SK-N-SH treated with all-trans-retinoic acid at 6 μM for 48 hours (cell line): ENCODE data around the gene SLC38A4.

ENCODE experiments used
- ATAC-seq: fragments of 200-7000 bp; cut with Tn5 transposase; 3 replicates; pipeline ENCODE4 v1.9.1; 2020; ENCODE audit warnings: mild to moderate bottlenecking, moderate library complexity
- ARNTL ChIP-seq: fragments of 450-650 bp; formaldehyde crosslinking; IDR thresholded peaks from 2 replicates; pipeline ENCODE4 v1.5.0; 2020; ENCODE audit warnings: low read depth, mild to moderate bottlenecking, moderate library complexity, borderline replicate concordance
- BACH2 ChIP-seq: fragments of 250-450 bp; sonication (Bioruptor Pico); IDR thresholded peaks from 2 replicates; pipeline ENCODE4 v1.9.0; 2021; ENCODE audit warnings: mild to moderate bottlenecking, borderline replicate concordance
- CREB5 ChIP-seq: fragments of 250-450 bp; sonication (Bioruptor Pico); IDR thresholded peaks from 2 replicates; pipeline ENCODE4 v1.5.1; 2020; ENCODE audit warnings: low read depth, mild to moderate bottlenecking, moderate library complexity
- CSDC2 ChIP-seq: fragments of 250-450 bp; sonication (Bioruptor Pico); IDR thresholded peaks from 2 replicates; pipeline ENCODE4 v1.5.0; 2020; ENCODE audit warnings: mild to moderate bottlenecking, moderate library complexity
- CSRNP3 ChIP-seq: fragments of 250-450 bp; sonication (Bioruptor Pico); IDR thresholded peaks from 2 replicates; pipeline ENCODE4 v1.5.1; 2021; ENCODE audit warnings: mild to moderate bottlenecking, moderate library complexity
- ESRRG ChIP-seq: fragments of 250-450 bp; sonication (Bioruptor Pico); IDR thresholded peaks from 2 replicates; pipeline ENCODE4 v1.6.1; 2021; ENCODE audit warnings: mild to moderate bottlenecking
- GLIS3 ChIP-seq: fragments of 250-450 bp; sonication (Bioruptor Pico); IDR thresholded peaks from 2 replicates; pipeline ENCODE4 v1.5.0; 2020; ENCODE audit warnings: mild to moderate bottlenecking, moderate library complexity
- ISL1 ChIP-seq: fragments of 250-450 bp; sonication (Bioruptor Pico); IDR thresholded peaks from 2 replicates; pipeline ENCODE4 v2.1.2; 2022; ENCODE audit warnings: mild to moderate bottlenecking, moderate library complexity
- OSR1 ChIP-seq: fragments of 250-450 bp; sonication (Bioruptor Pico); IDR thresholded peaks from 2 replicates; pipeline ENCODE4 v1.8.0; 2022; ENCODE audit warnings: moderate library complexity, mild to moderate bottlenecking, inconsistent platforms
- PATZ1 ChIP-seq: fragments of 250-450 bp; sonication (Bioruptor Pico); IDR thresholded peaks from 2 replicates; pipeline ENCODE4 v1.8.0; 2020; ENCODE audit warnings: mild to moderate bottlenecking, moderate library complexity, borderline replicate concordance
- POU6F1 ChIP-seq: fragments of 250-450 bp; sonication (Bioruptor Pico); IDR thresholded peaks from 2 replicates; pipeline ENCODE4 v1.8.0; 2021; ENCODE audit warnings: low read depth, mild to moderate bottlenecking, moderate library complexity, borderline replicate concordance
- PPARA ChIP-seq: fragments of 250-450 bp; sonication (Bioruptor Pico); IDR thresholded peaks from 2 replicates; pipeline ENCODE4 v1.5.0; 2020; ENCODE audit warnings: mild to moderate bottlenecking, borderline replicate concordance
- RARB ChIP-seq: fragments of 250-450 bp; sonication (Bioruptor Pico); IDR thresholded peaks from 2 replicates; pipeline ENCODE4 v1.8.0; 2021; ENCODE audit warnings: mild to moderate bottlenecking, moderate library complexity
- SNAI2 ChIP-seq: fragments of 250-450 bp; sonication (Bioruptor Pico); IDR thresholded peaks from 2 replicates; pipeline ENCODE4 v1.5.0; 2020; ENCODE audit warnings: mild to moderate bottlenecking, moderate library complexity
- TCF4 ChIP-seq: fragments of 250-450 bp; sonication (Bioruptor Pico); IDR thresholded peaks from 2 replicates; pipeline ENCODE4 v1.8.0; 2021; ENCODE audit warnings: mild to moderate bottlenecking, moderate library complexity, borderline replicate concordance
- TOX ChIP-seq: fragments of 250-450 bp; sonication (Bioruptor Pico); IDR thresholded peaks from 2 replicates; pipeline ENCODE4 v1.8.0; 2021; ENCODE audit warnings: mild to moderate bottlenecking, moderate library complexity, borderline replicate concordance
- TSHZ2 ChIP-seq: fragments of 250-450 bp; sonication (Bioruptor Pico); IDR thresholded peaks from 2 replicates; pipeline ENCODE4 v1.5.0; 2020; ENCODE audit warnings: mild to moderate bottlenecking, moderate library complexity
- ZC3H10 ChIP-seq: fragments of 250-450 bp; sonication (Bioruptor Pico); IDR thresholded peaks from 2 replicates; pipeline ENCODE4 v1.5.1; 2021; ENCODE audit warnings: mild to moderate bottlenecking, moderate library complexity
- ZFP3 ChIP-seq: fragments of 250-450 bp; sonication (Bioruptor Pico); IDR thresholded peaks from 2 replicates; pipeline ENCODE4 v1.5.0; 2020; ENCODE audit warnings: mild to moderate bottlenecking, moderate library complexity
- ZFP30 ChIP-seq: fragments of 450-650 bp; formaldehyde crosslinking; IDR thresholded peaks from 2 replicates; pipeline ENCODE4 v1.5.0; 2022; ENCODE audit warnings: mild to moderate bottlenecking, moderate library complexity
- ZNF565 ChIP-seq: fragments of 450-650 bp; formaldehyde crosslinking; conservative IDR thresholded peaks from 2 replicates; pipeline ENCODE4 v1.5.0; 2020; ENCODE audit warnings: low read depth, mild to moderate bottlenecking, moderate library complexity

The SLC38A4 gene

GRCh38 chr12:46815809-46816208 lies 10.0 kb downstream of the SLC38A4 start:
- no peak for ATAC-seq
- TF ChIP-seq CREB5 (no peak), GLIS3 (no peak), TCF4 (CRISPR knock-in tag) (no peak), CSDC2 (CRISPR knock-in tag) (no peak), CSRNP3 (CRISPR knock-in tag) (no peak), PPARA (CRISPR knock-in tag) (no peak), ISL1 (CRISPR knock-in tag) (no peak), TOX (CRISPR knock-in tag) (no peak), TSHZ2 (no peak), ESRRG (CRISPR knock-in tag) (no peak), PATZ1 (CRISPR knock-in tag) (no peak), BACH2 (CRISPR knock-in tag) (no peak), OSR1 (CRISPR knock-in tag) (no peak), RARB (CRISPR knock-in tag) (no peak), ARNTL (CRISPR knock-in tag) (no peak), ZFP30 (CRISPR knock-in tag) (no peak), ZC3H10 (CRISPR knock-in tag) (no peak), ZFP3 (CRISPR knock-in tag) (no peak)

- ATAC-seq: no peak
- TF ChIP-seq PPARA (CRISPR knock-in tag) (no peak), TOX (CRISPR knock-in tag) (no peak), POU6F1 (CRISPR knock-in tag) (no peak), ZNF565 (CRISPR knock-in tag) (no peak), ZFP3 (CRISPR knock-in tag) (no peak), ISL1 (CRISPR knock-in tag) (no peak), OSR1 (CRISPR knock-in tag) (no peak), PATZ1 (CRISPR knock-in tag) (no peak), GLIS3 (no peak), ZFP30 (CRISPR knock-in tag) (no peak), SNAI2 (no peak), ZC3H10 (CRISPR knock-in tag) (no peak), TSHZ2 (no peak), CSDC2 (CRISPR knock-in tag) (no peak)
These were observed 11.7 kb downstream of the SLC38A4 start for GRCh38 chr12:46814143-46814542.
